Transverse colon (tissue), 4 donors: ENCODE data around the gene ATG13. TPM values are rescaled to one million over a fixed set of nuclear protein-coding genes. Genes with fewer than 3 reads are reported as not detected.
A peak's percentile ranks its signal among the peaks of the same experiment; 100 is the strongest.

ENCODE experiments used
- DNase-seq: peaks from one replicate; pipeline ENCODE4 v3.0.0-alpha.2; 2019
- H3K27ac ChIP-seq, 4 donors: fragments of 200-600 bp; sonication (generic); 2 replicates each; pipeline ENCODE4 v1.5.1; 2016 to 2018; ENCODE audit warnings: inconsistent platforms in 4 of 4
- H3K27me3 ChIP-seq: fragments of 200-600 bp; sonication (generic); 2 replicates; pipeline ENCODE4 v1.5.1; 2017; ENCODE audit warnings: inconsistent platforms
- H3K36me3 ChIP-seq, 4 donors: fragments of 200-600 bp; sonication (generic); 2 replicates each; pipeline ENCODE4 v1.5.1; 2017 to 2019; ENCODE audit warnings: inconsistent platforms in 4 of 4
- H3K4me1 ChIP-seq, 4 donors: fragments of 200-600 bp; sonication (generic); 2 replicates each; pipeline ENCODE4 v1.5.1; 2017 to 2020; ENCODE audit warnings: inconsistent platforms in 4 of 4
- H3K4me3 ChIP-seq, 4 donors: fragments of 200-600 bp; sonication (generic); 1 replicate in 1 of 4; 2 replicates in 3 of 4; pipeline versions ENCODE4 v1.5.1 to v1.6.1; 2017 to 2019; ENCODE audit warnings: inconsistent platforms in 4 of 4
- H3K9me3 ChIP-seq, 2 donors: fragments of 200-600 bp; sonication (generic); 2 replicates each; pipeline ENCODE4 v1.5.1; 2017 to 2019; ENCODE audit warnings: inconsistent platforms in 2 of 2
- EP300 ChIP-seq: sonication (generic); formaldehyde crosslinking; IDR thresholded peaks from one replicate; pipeline ENCODE4 v1.6.1; 2017; ENCODE audit warnings: antibody characterized with exemption, low read depth
- POLR2A ChIP-seq: fragments of 450-650 bp; IDR thresholded peaks from one replicate; pipeline ENCODE4 v1.6.1; 2016; ENCODE audit warnings: antibody characterized with exemption, mild to moderate bottlenecking, moderate library complexity
- POLR2AphosphoS5 ChIP-seq, 3 donors: sonication (generic); formaldehyde crosslinking; IDR thresholded peaks; one replicate each; pipeline ENCODE4 v1.6.1; 2016; ENCODE audit warnings: antibody characterized with exemption in 3 of 3
- WGBS, 2 donors: methylation state at CpG; one replicate each; pipeline ENCODE4 v1.1.5; 2018; ENCODE audit warnings: low coverage in 1 of 2; 5-methylcytosine and 5-hydroxymethylcytosine counted together
- in situ Hi-C, 4 donors: fragments of 200-750 bp; cut with MboI; loops; one replicate each; pipeline versions ENCODE4 v1.15.0 to v1.15.1; 2017; ENCODE audit warnings: low sequenced_read_pairs in 3 of 4, low pct_ligation_motif_present in 1 of 4, low pct_unique_long_range_greater_than_20kb in 1 of 4
- intact Hi-C: fragments of 100-400 bp; cut with DNase I; formaldehyde crosslinking; loops from one replicate; pipeline ENCODE4 v1.15.1; 2023; ENCODE audit warnings: low total_unique reads
- total RNA-seq, 4 donors: library from RNA; depleted of rRNA; stranded (reverse); fragments of >200 nt; gene quantifications; one replicate each; pipeline ENCODE4 v1.1.0, GENCODE V29; 2016
- TF ChIP-seq, protein P1 (sequence below), 5 experiments: fragments of 200-600 bp in 3 of 5; fragments of 450-650 bp in 2 of 5; sonication (generic) in 3 of 5; IDR thresholded peaks; 1 replicate in 2 of 5; 2 replicates in 3 of 5; pipeline ENCODE4 v1.5.1; 2016 to 2017; ENCODE audit warnings: antibody characterized with exemption in 5 of 5, inconsistent platforms in 3 of 5, mild to moderate bottlenecking in 2 of 5, moderate library complexity in 1 of 5

ATG13 gene
- total RNA-seq, 4 donors from 2014 or later, result 40.8 to 128 (median 112) TPM

DNA sequence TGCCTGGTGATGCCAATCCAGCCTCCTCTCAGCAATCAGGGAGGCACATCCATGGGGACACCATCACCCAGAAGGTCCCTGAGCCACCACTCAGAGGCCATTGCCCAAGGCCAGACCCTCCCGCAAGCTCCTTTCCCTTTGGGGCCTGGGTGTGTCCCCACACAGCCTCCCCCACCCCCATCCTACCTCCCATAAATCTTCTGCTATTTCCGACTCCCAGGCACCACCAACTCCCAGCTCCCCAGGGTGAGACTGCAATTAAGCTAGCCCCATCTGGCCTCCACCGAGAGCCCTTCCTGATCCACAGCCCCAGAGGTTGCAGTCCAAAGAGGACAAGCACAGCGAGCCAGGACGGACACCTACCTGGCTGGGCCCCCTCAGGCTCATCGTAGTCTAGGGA lies 76.7 kb downstream of the ATG13 start:
- in situ Hi-C loops, result no loop called here
- TF ChIP-seq POLR2AphosphoS5 (IDR thresholded peaks at IDR 0.05) (no peak), EP300 (no peak), POLR2A (no peak)
- TF ChIP-seq, protein P1, sequence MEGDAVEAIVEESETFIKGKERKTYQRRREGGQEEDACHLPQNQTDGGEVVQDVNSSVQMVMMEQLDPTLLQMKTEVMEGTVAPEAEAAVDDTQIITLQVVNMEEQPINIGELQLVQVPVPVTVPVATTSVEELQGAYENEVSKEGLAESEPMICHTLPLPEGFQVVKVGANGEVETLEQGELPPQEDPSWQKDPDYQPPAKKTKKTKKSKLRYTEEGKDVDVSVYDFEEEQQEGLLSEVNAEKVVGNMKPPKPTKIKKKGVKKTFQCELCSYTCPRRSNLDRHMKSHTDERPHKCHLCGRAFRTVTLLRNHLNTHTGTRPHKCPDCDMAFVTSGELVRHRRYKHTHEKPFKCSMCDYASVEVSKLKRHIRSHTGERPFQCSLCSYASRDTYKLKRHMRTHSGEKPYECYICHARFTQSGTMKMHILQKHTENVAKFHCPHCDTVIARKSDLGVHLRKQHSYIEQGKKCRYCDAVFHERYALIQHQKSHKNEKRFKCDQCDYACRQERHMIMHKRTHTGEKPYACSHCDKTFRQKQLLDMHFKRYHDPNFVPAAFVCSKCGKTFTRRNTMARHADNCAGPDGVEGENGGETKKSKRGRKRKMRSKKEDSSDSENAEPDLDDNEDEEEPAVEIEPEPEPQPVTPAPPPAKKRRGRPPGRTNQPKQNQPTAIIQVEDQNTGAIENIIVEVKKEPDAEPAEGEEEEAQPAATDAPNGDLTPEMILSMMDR (IDR thresholded peaks at IDR 0.05), result no peak
- H3K27me3 ChIP-seq, result no peaks in the 10 kb centered on the region
- no peaks in the 10 kb centered on the region for H3K9me3 ChIP-seq
- intact Hi-C loops, result no loop called here
- no peak overlapping the region for H3K4me3 ChIP-seq
- H3K36me3 ChIP-seq, result peaks cover 0 to 23% (median 7%) of the 10 kb centered on the region in 4 donors
- H3K4me1 ChIP-seq, result peaks cover 2 to 31% (median 20%) of the 10 kb centered on the region in 4 donors
- 87 to 95% methylated on average over 3 to 6 of the region's 6 CpGs for WGBS, 2 donors
- no peak for DNase-seq
- H3K27ac ChIP-seq, result peak overlapping the region in 3 of 4 donors; percentile 17 to 57 (median 28)

DNA sequence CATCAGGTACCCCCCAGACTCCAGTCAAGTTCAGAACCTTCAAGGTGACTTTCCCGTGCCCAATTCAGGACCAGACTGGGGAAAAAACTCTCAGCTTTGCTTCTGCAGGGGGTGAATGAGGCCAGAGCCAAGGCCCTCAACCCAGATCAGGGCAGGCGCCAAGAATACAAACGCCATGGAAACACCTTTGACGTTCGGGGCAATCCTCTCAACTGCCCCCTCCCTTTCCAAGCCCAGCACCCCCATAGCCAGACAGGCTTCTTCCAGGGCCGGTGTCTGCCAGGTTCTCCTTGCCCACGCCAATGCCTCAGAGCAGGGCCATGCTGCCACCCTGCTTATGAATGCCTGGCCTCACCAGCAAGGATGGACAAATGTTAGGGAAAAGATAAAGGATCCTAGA lies 77.3 kb downstream of the ATG13 start:
- no peak overlapping the region for H3K4me3 ChIP-seq
- intact Hi-C loops (no loop called here), in situ Hi-C loops (no loop called here)
- H3K4me1 ChIP-seq, result peaks cover 6 to 36% (median 26%) of the 10 kb centered on the region in 4 donors
- no peaks in the 10 kb centered on the region for H3K27me3 ChIP-seq
- no peak for DNase-seq
- peaks cover 0 to 23% (median 7%) of the 10 kb centered on the region in 4 donors for H3K36me3 ChIP-seq
- TF ChIP-seq EP300 (no peak), POLR2AphosphoS5 (IDR thresholded peaks at IDR 0.05) (no peak), POLR2A (no peak)
- TF ChIP-seq, protein P1 (IDR thresholded peaks at IDR 0.05), result no peak
- no peaks in the 10 kb centered on the region for H3K9me3 ChIP-seq
- 88 to 100% methylated on average over 1 to 7 of the region's 7 CpGs for WGBS, 2 donors
- peak overlapping the region in 3 of 4 donors; percentile 17 to 57 (median 28) for H3K27ac ChIP-seq

DNA sequence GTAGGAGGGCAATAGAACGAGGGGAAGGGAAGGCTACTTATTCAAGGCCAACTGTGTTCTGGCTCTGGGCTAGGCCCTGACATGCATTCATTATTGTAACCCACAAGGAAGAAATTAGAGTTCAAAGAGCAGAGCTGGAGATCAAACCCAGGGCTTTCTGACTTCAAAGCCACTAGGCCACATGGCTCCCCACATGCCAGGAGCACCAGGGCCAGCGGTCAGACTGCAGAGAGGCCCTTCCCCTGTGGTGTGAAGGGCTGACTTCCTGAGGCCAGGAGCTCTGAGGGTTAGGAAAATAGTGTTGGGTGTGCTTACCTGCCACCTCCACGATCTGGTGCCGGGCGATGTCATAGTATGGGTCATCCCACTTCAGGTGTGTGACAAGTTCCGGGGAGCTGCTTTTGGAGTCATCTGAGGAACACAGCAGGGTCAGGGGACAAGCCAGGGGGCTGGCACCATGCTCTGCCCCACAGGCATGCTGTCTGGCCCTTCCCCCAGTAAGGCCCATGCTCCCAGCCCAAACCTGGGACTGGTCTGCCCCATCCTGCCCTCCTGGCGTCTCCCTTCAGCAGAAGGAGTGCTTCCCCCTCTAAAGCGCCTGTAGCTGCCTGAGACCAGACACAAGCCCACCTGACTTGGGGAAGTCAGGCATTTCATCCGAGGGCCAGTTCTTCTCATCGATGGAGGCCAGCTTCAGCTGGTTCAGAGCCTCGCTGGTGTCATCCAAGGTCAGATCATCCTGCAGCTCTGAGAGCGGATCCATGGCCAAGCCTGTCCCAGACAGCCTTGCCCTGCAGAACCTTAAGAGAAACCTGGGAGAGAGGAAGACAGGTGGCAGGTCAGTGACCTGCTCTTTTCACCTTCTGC lies 78.2 kb downstream of the ATG13 start:
- 93% methylated on average over 12 of the region's 12 CpGs; no CpG with 5 or more reads in 1 of the 2 donors for WGBS, 2 donors
- TF ChIP-seq, protein P1 (IDR thresholded peaks at IDR 0.05), result no peak
- no peak for TF ChIP-seq EP300
- no peak for TF ChIP-seq POLR2AphosphoS5 (IDR thresholded peaks at IDR 0.05)
- no peak for TF ChIP-seq POLR2A
- Histone ChIP-seq H3K36me3 (peaks cover 0 to 23% (median 7%) of the 10 kb centered on the region in 4 donors), H3K27ac (peak overlapping the region in 2 of 4 donors; percentile 48 to 57), H3K4me1 (peaks cover 6 to 38% (median 27%) of the 10 kb centered on the region in 4 donors), H3K27me3 (no peaks in the 10 kb centered on the region), H3K9me3 (no peaks in the 10 kb centered on the region), H3K4me3 (no peak overlapping the region)
- DNase-seq, result no peak
- intact Hi-C loops (no loop called here), in situ Hi-C loops (no loop called here)

DNA sequence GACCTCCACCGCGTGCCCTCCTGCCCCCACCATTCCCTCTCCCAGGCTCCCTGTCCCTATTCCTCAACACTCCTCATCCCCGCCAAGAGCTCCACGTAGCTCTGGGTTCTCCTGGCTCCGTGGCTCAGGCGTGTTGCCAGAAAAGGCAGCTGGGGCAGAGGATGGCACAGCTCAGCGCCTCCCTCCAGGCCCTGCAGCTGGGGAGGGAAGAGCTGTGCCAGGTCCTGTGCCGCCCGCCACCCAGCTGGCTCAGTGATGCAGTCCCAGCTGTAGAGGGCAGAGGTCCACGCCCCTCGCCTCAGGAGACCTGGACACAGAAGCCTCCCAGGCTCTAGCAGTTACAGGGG lies 78.8 kb downstream of the ATG13 start:
- H3K9me3 ChIP-seq, result no peaks in the 10 kb centered on the region
- in situ Hi-C loops, result no loop called here
- WGBS, 2 donors, result 72% methylated on average over 11 of the region's 11 CpGs; no CpG with 5 or more reads in 1 of the 2 donors
- no peaks in the 10 kb centered on the region for H3K27me3 ChIP-seq
- no peak for DNase-seq
- TF ChIP-seq POLR2A, result no peak
- TF ChIP-seq, protein P1 (IDR thresholded peaks at IDR 0.05), result no peak
- no peak for TF ChIP-seq POLR2AphosphoS5 (IDR thresholded peaks at IDR 0.05)
- no peak for TF ChIP-seq EP300
- H3K4me1 ChIP-seq, result peaks cover 6 to 38% (median 27%) of the 10 kb centered on the region in 4 donors
- peaks cover 0 to 23% (median 7%) of the 10 kb centered on the region in 4 donors for H3K36me3 ChIP-seq
- intact Hi-C loops, result no loop called here
- H3K27ac ChIP-seq, result peak overlapping the region in 2 of 4 donors; percentile 35 to 48
- no peak overlapping the region for H3K4me3 ChIP-seq
